ENCODE measurements around the gene GRM7.

The GRM7 gene

DNA sequence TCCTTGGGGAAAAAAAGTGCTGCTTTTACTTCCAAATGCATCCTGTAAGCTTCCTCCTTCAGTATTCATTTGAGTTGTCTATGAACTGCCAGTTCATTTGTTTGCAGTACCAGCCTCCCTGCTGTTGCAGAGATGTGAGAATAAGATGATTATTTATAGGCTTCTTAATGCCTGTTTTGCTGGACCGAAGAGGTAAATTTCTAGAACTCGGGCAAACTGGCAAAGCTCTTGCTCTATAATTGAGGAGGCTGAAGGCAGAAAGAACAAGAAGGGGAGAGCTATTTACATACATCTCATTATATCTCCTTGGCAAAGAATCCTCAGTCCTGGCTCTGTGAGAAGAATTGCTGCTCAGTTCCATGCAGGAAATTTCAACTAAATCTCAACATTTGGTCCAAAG, 790.4 kb downstream of the GRM7 start:
- TF ChIP-seq, protein P1, sequence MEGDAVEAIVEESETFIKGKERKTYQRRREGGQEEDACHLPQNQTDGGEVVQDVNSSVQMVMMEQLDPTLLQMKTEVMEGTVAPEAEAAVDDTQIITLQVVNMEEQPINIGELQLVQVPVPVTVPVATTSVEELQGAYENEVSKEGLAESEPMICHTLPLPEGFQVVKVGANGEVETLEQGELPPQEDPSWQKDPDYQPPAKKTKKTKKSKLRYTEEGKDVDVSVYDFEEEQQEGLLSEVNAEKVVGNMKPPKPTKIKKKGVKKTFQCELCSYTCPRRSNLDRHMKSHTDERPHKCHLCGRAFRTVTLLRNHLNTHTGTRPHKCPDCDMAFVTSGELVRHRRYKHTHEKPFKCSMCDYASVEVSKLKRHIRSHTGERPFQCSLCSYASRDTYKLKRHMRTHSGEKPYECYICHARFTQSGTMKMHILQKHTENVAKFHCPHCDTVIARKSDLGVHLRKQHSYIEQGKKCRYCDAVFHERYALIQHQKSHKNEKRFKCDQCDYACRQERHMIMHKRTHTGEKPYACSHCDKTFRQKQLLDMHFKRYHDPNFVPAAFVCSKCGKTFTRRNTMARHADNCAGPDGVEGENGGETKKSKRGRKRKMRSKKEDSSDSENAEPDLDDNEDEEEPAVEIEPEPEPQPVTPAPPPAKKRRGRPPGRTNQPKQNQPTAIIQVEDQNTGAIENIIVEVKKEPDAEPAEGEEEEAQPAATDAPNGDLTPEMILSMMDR (IDR thresholded peaks at IDR 0.05), result no peak
- DNase-seq (ENCODE audit: low spot score), result no peak
- H3K4me3 ChIP-seq, result no peak overlapping the region
- no peak overlapping the region for H3K27ac ChIP-seq

- Histone ChIP-seq H3K4me3 (no peak overlapping the region), H3K27ac (peak overlapping the region in 1 of 2 donors; percentile 66)
- TF ChIP-seq, protein P1 (IDR thresholded peaks at IDR 0.05), result no peak
- no peak for DNase-seq (ENCODE audit: low spot score)
Observed at GRCh38 chr3:7657214-7658112, 796.5 kb downstream of the GRM7 start.

DNA sequence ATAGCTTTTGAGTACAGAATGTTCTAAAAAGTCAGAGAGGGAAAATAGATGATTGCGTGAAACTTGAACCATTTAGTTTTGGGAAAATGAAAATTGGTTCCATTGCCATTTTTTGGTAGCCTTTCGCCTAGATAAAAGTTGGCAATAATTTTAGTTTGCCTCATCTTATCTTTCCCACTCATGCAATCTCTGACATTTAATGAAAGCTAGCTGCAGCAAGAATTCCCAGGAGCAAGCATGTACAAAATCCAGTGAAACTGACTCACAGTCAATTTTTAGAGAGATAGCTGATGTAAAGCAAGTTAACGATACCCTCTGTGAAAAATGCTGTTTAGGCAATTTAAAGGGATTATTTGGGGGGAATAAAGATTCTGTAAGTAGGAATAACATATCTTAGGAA, 797.4 kb downstream of the GRM7 start:
- H3K27ac ChIP-seq, result peak overlapping the region in 1 of 2 donors; percentile 66
- TF ChIP-seq, protein P1 (IDR thresholded peaks at IDR 0.05), result no peak
- DNase-seq (ENCODE audit: low spot score), result no peak
- H3K4me3 ChIP-seq, result no peak overlapping the region

DNA sequence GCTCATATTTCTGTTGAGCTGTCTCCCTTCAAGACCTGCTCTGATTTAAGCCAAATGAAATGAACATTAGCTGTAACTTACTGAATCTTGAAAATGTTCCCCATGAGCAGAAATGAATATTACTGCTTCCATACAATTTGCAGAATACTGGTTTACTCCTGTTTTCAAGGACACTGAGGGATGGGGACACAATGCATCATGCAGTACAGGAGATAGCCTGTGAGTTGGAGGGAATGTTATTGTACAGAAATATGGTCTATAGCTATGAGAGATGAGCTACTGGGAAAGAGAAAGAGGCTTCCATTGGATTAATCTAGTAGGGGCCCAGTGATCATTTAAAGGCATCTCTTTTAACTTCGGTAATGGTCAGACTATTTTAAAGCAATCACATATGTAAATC, 798.2 kb downstream of the GRM7 start:
- H3K27ac ChIP-seq, result no peak overlapping the region
- TF ChIP-seq, protein P1 (IDR thresholded peaks at IDR 0.05), result no peak
- no peak overlapping the region for H3K4me3 ChIP-seq
- DNase-seq (ENCODE audit: low spot score), result no peak

DNA sequence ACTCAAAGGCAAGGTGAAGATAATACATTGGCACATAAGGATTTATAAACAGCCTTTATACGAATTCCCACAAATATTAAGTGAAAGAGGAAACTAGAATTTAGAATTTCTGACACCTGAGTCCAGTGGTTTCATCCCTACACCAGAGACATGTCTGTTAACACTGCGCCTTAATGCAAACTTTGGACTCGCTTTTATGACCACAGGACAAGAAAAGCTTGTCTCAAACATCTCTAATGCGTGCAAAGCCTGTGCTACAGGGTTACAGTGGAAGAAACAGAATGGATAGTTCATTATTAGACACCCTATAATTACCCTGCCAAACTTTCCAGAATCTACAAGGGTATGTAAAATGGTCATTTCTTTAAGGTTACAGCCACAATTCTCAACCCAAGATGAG, 802.9 kb downstream of the GRM7 start:
- DNase-seq (ENCODE audit: low spot score), result no peak
- TF ChIP-seq, protein P1 (IDR thresholded peaks at IDR 0.05), result no peak
- H3K27ac ChIP-seq, result no peak overlapping the region
- no peak overlapping the region for H3K4me3 ChIP-seq

DNA sequence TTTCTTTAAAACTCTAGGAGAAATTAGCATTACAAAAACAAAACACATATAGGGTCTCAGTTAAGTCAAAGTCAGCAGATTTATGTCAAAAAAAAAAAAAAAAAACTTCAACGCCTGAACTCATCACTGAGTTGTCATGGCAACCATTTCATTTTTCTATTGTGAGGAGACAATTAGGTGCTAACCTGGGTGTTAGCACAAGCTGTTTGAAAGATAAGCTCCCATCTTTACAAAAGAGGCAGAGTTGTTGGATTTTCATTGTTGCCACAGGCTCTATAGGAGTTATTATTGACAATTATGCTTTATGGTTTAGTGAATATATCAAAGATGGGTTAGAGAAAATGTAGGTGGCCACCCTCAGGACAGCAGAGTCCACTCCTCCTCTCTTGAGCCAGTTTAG, 806.9 kb downstream of the GRM7 start:
- Histone ChIP-seq H3K27ac (no peak overlapping the region), H3K4me3 (no peak overlapping the region)
- DNase-seq (ENCODE audit: low spot score), result no peak
- TF ChIP-seq, protein P1 (IDR thresholded peaks at IDR 0.05), result no peak

DNA sequence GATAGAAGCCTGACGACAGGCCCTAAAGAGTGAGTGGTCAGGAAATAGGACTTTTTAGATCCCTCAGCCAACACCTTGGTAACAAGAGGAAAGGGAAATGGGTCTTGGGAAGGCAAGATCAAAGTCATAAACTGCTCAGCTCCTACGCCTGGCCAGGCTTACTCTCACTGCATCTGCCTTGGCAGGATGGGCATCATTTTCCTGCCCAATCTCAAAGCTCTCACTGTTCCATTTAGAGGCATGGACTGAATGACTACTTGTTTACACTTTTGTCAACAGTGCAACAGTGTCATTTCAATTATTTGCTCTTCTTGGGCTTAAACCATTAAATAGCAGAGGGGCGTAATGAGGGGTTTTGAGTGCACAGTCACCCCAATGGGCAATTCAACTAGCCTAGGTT, 808.7 kb downstream of the GRM7 start:
- no peak overlapping the region for H3K4me3 ChIP-seq
- DNase-seq (ENCODE audit: low spot score), result no peak
- TF ChIP-seq, protein P1 (IDR thresholded peaks at IDR 0.05), result no peak
- H3K27ac ChIP-seq, result no peak overlapping the region
